NCI-H1694 (cell line): ENCODE measurements around the gene OR13C5.
"Not testable (repeated sequence)": the region's sequence is repeated elsewhere in the genome, so short reads cannot be mapped to it uniquely, and the experiment has no call there.

ENCODE experiments used
- DNase-seq: peaks from one replicate; lab custom pipeline; 2025; lab: John Stamatoyannopoulos, UW

OR13C5 gene

GRCh38 chr9:104599313-104599712 lies at the start of gene OR13C5:
Gene OR13C5, minus strand, starts transcription at chr9:104599413. Its CDS starts 0 bp downstream, at chr9:104599413.
- not testable (repeated sequence) for DNase-seq

- no peak for DNase-seq
Measured at GRCh38 chr9:104635456-104635855, 36.2 kb upstream of the OR13C5 start.

GRCh38 chr9:104633976-104634520 lies 34.8 kb upstream of the OR13C5 start:
- DNase-seq, result no peak

GRCh38 chr9:104625964-104626363 lies 26.8 kb upstream of the OR13C5 start:
- not testable (repeated sequence) for DNase-seq

GRCh38 chr9:104618104-104618503 lies 18.9 kb upstream of the OR13C5 start, which contains the start of gene OR13C9:
Gene OR13C9, minus strand, starts transcription at chr9:104618204. Its CDS starts 0 bp downstream, at chr9:104618204.
- no peak for DNase-seq

- DNase-seq, result no peak
Measured at GRCh38 chr9:104617418-104617817, 18.2 kb upstream of the OR13C5 start.

- DNase-seq, result no peak
Measured at GRCh38 chr9:104611213-104611612, 12.0 kb upstream of the OR13C5 start.

- DNase-seq, result no peak
Measured at GRCh38 chr9:104608336-104608735, 9.1 kb upstream of the OR13C5 start.

- DNase-seq, result no peak
Measured at GRCh38 chr9:104606152-104606551, 6.9 kb upstream of the OR13C5 start.

GRCh38 chr9:104605527-104605926 lies 6.3 kb upstream of the OR13C5 start, which contains the start of gene OR13C2:
Gene OR13C2, minus strand, starts transcription at chr9:104605627. Its CDS starts 0 bp downstream, at chr9:104605627.
- DNase-seq, result not testable (repeated sequence)

- DNase-seq, result no peak
Measured at GRCh38 chr9:104604801-104605200, 5.6 kb upstream of the OR13C5 start.

- not testable (repeated sequence) for DNase-seq
Measured at GRCh38 chr9:104598749-104599148, 464 bp downstream of the OR13C5 start.

- no peak for DNase-seq
Measured at GRCh38 chr9:104589626-104590025, 9.6 kb downstream of the OR13C5 start.

- no peak for DNase-seq
Measured at GRCh38 chr9:104586496-104587180, 12.6 kb downstream of the OR13C5 start.

- DNase-seq, result no peak
Measured at GRCh38 chr9:104580562-104580961, 18.7 kb downstream of the OR13C5 start.

- DNase-seq, result no peak
Measured at GRCh38 chr9:104577263-104577662, 21.9 kb downstream of the OR13C5 start.

GRCh38 chr9:104575456-104575855 lies 23.8 kb downstream of the OR13C5 start:
- DNase-seq, result no peak

- DNase-seq, result no peak
Measured at GRCh38 chr9:104572612-104573011, 26.6 kb downstream of the OR13C5 start.

- DNase-seq, result no peak
Measured at GRCh38 chr9:104568868-104569267, 30.3 kb downstream of the OR13C5 start, which contains the start of gene OR13C8. Gene OR13C8, plus strand, starts transcription at chr9:104569168. Its CDS starts 0 bp downstream, at chr9:104569168.

- DNase-seq, result no peak
Measured at GRCh38 chr9:104564358-104564757, 34.9 kb downstream of the OR13C5 start.

- no peak for DNase-seq
Measured at GRCh38 chr9:104556830-104557634, 42.2 kb downstream of the OR13C5 start.

- DNase-seq, result no peak
Measured at GRCh38 chr9:104555521-104555920, 43.7 kb downstream of the OR13C5 start.

- DNase-seq, result no peak
Measured at GRCh38 chr9:104553261-104553660, 46.0 kb downstream of the OR13C5 start.
